BLaER1 (cell line): ENCODE results near the gene TCEAL6.

Experiments
- H3K27ac ChIP-seq: shearing (Covaris generic); formaldehyde crosslinking; 2 replicates; pipeline ENCODE4 v1.8.1; 2022
- H3K27me3 ChIP-seq: shearing (Covaris generic); formaldehyde crosslinking; 2 replicates; pipeline ENCODE4 v1.8.1; 2022
- H3K36me3 ChIP-seq: shearing (Covaris generic); formaldehyde crosslinking; 2 replicates; pipeline ENCODE4 v1.8.1; 2022
- H3K4me1 ChIP-seq: shearing (Covaris generic); formaldehyde crosslinking; 2 replicates; pipeline ENCODE4 v1.8.1; 2022
- H3K4me2 ChIP-seq: shearing (Covaris generic); formaldehyde crosslinking; 2 replicates; pipeline ENCODE4 v1.8.1; 2022
- H3K4me3 ChIP-seq: shearing (Covaris generic); formaldehyde crosslinking; 2 replicates; pipeline ENCODE4 v1.8.1; 2022
- H3K9ac ChIP-seq: shearing (Covaris generic); formaldehyde crosslinking; 2 replicates; pipeline ENCODE4 v1.8.1; 2022
- H3K9me3 ChIP-seq: shearing (Covaris generic); formaldehyde crosslinking; 2 replicates; pipeline ENCODE4 v1.8.1; 2022
- H4K20me1 ChIP-seq: shearing (Covaris generic); formaldehyde crosslinking; 2 replicates; pipeline ENCODE4 v1.8.1; 2022
- Cebpa-rat ChIP-seq: shearing (Covaris generic); IDR thresholded peaks from 2 replicates; pipeline ENCODE4 v1.8.1; 2022

TCEAL6 gene

GRCh38 chrX:102115748-102116147, 26.5 kb downstream of the TCEAL6 start:
- no peak overlapping the region for H3K27ac ChIP-seq
- H3K9ac ChIP-seq, result no peak overlapping the region
- H3K4me3 ChIP-seq, result no peak overlapping the region
- H3K4me1 ChIP-seq, result no peaks in the 10 kb centered on the region
- H3K4me2 ChIP-seq, result no peak overlapping the region
- no peaks in the 10 kb centered on the region for H4K20me1 ChIP-seq
- no peak for TF ChIP-seq Cebpa-rat
- H3K9me3 ChIP-seq, result peaks cover 13% of the 10 kb centered on the region
- no peaks in the 10 kb centered on the region for H3K36me3 ChIP-seq
- H3K27me3 ChIP-seq, result no peaks in the 10 kb centered on the region

GRCh38 chrX:102113367-102113766, 28.9 kb downstream of the TCEAL6 start:
- TF ChIP-seq Cebpa-rat, result no peak

More at GRCh38 chrX:102113367-102113766, 28.9 kb downstream of the TCEAL6 start:
- peaks cover 13% of the 10 kb centered on the region for H3K9me3 ChIP-seq
- no peaks in the 10 kb centered on the region for H3K4me1 ChIP-seq
- H3K27me3 ChIP-seq, result no peaks in the 10 kb centered on the region
- H3K27ac ChIP-seq, result no peak overlapping the region
- H4K20me1 ChIP-seq, result no peaks in the 10 kb centered on the region
- no peak overlapping the region for H3K4me3 ChIP-seq
- H3K36me3 ChIP-seq, result no peaks in the 10 kb centered on the region
- no peak overlapping the region for H3K4me2 ChIP-seq
- no peak overlapping the region for H3K9ac ChIP-seq
